Activated gamma-delta T cell treated with anti-CD3 and anti-CD28 coated beads, Interleukin-2, amount 50 U/mL, for 16 hours (primary cell): ENCODE results near the gene NXF1.
"Not testable (repeated sequence)": the region's sequence is repeated elsewhere in the genome, so short reads cannot be mapped to it uniquely, and the experiment has no call there.

Source experiments
- DNase-seq: peaks from one replicate; pipeline ENCODE4 v3.0.0-alpha.2; 2020; ENCODE audit warnings: low read depth

NXF1 gene

GRCh38 chr11:62805076-62805892 is at the start of gene NXF1:
Gene NXF1, minus strand, starts transcription at chr11:62805440. Its CDS starts 84 bp downstream, at chr11:62805356.
- DNase-seq: peak; percentile 93

- no peak for DNase-seq
Measured at GRCh38 chr11:62854013-62854824, 49.0 kb upstream of the NXF1 start.

- no peak for DNase-seq
Measured at GRCh38 chr11:62853279-62853965, 48.2 kb upstream of the NXF1 start.

GRCh38 chr11:62852523-62853188 is 47.4 kb upstream of the NXF1 start:
- DNase-seq: no peak

GRCh38 chr11:62851807-62852522 is 46.7 kb upstream of the NXF1 start:
- no peak for DNase-seq

GRCh38 chr11:62850911-62851806 is 45.9 kb upstream of the NXF1 start:
- no peak for DNase-seq

GRCh38 chr11:62847767-62848314 is 42.6 kb upstream of the NXF1 start:
- DNase-seq: no peak

- no peak for DNase-seq
Measured at GRCh38 chr11:62846177-62846576, 40.9 kb upstream of the NXF1 start.

GRCh38 chr11:62844154-62844553 is 38.9 kb upstream of the NXF1 start:
- no peak for DNase-seq

GRCh38 chr11:62843466-62843865 is 38.2 kb upstream of the NXF1 start:
- DNase-seq: no peak

- not testable (repeated sequence) for DNase-seq
Measured at GRCh38 chr11:62842891-62843290, 37.7 kb upstream of the NXF1 start.

- DNase-seq: peak; percentile 23
Measured at GRCh38 chr11:62842171-62842741, 37.0 kb upstream of the NXF1 start.

- peak; percentile 72 for DNase-seq
Measured at GRCh38 chr11:62841361-62842170, 36.3 kb upstream of the NXF1 start.

GRCh38 chr11:62840721-62841360 is 35.6 kb upstream of the NXF1 start:
- peak; percentile 71 for DNase-seq

- DNase-seq: peak; percentile 82
Measured at GRCh38 chr11:62839050-62839945, 34.1 kb upstream of the NXF1 start, which contains the start of gene WDR74. Gene WDR74, minus strand, starts transcription at chr11:62839590. Its CDS starts 20 bp downstream, at chr11:62839570.

GRCh38 chr11:62835336-62835735 is 30.1 kb upstream of the NXF1 start:
- no peak for DNase-seq
